HCT116 (cell line): ENCODE results near the gene ATP5PO. TPM values are rescaled to one million over a fixed set of nuclear protein-coding genes. Genes with fewer than 3 reads are reported as not detected.

Experiments
- ATAC-seq: fragments of 200-7000 bp; cut with Tn5 transposase; 2 replicates; pipeline ENCODE4 v1.9.1; 2020; ENCODE audit warnings: mild to moderate bottlenecking, moderate library complexity
- BruUV-seq: library from RNA; stranded (reverse); fragments of 400-500 nt; replicated peaks from 2 replicates; lab custom pipeline; 2021; lab: Mats Ljungman, UMichigan
- CTCF ChIA-PET: fragments of 300-600 bp; sonication (Branson Sonifier 250); formaldehyde crosslinking; loops from one replicate; lab custom pipeline; 2021; ENCODE audit warnings: antibody characterized with exemption; lab: Charles Lee
- POLR2A ChIA-PET: fragments of 300-600, 350-600 bp; sonication (Branson Sonifier 250); formaldehyde crosslinking; loops from one replicate; lab custom pipeline; 2021; ENCODE audit warnings: antibody characterized with exemption; lab: Charles Lee
- RAD21 ChIA-PET, 2 experiments: fragments of 300-600 bp; sonication (Branson Sonifier 250); formaldehyde crosslinking; loops; one replicate each; lab custom pipeline; 2023; ENCODE audit warnings: low total read pairs in 2 of 2; ENCODE audit not compliant: uncharacterized antibody in 2 of 2, unreplicated experiment in 2 of 2, low non-redundant PET in 1 of 2; lab: Charles Lee
- DNase-seq: peaks from one replicate; pipeline ENCODE4 v3.0.0-alpha.2; 2010; ENCODE audit warnings: low read depth, low spot score
- H2AFZ ChIP-seq: fragments of 200-600 bp; shearing (Covaris generic), sonication (generic); 2 replicates; pipeline ENCODE4 v1.6.1; 2017; ENCODE audit warnings: low read depth, mixed run types, mixed read lengths, antibody characterized with exemption, low read length; ENCODE audit not compliant: poor library complexity, severe bottlenecking
- H3K27ac ChIP-seq: 2 replicates; pipeline ENCODE4 v1.5.1; 2012; ENCODE audit warnings: low read depth, low read length
- H3K27me3 ChIP-seq: fragments of 200-600 bp; sonication (generic); 2 replicates; pipeline ENCODE4 v1.6.1; 2016; ENCODE audit warnings: mixed run types, low read length, mixed read lengths; ENCODE audit not compliant: insufficient read depth
- H3K36me3 ChIP-seq, 2 experiments: fragments of 200-500 bp in 1 of 2; fragments of 200-600 bp in 1 of 2; sonication (Bioruptor generic) in 1 of 2; sonication (generic) in 1 of 2; 2 replicates each; pipeline versions ENCODE4 v1.5.1 to v1.6.1; 2014 to 2016; ENCODE audit warnings: low read length in 2 of 2, inconsistent platforms in 1 of 2, mixed read lengths in 1 of 2, mixed run types in 1 of 2; ENCODE audit not compliant: insufficient read depth in 2 of 2, control insufficient read depth in 1 of 2
- H3K4me1 ChIP-seq, 2 experiments: fragments of 200-600 bp in 1 of 2; sonication (generic) in 1 of 2; 2 replicates each; pipeline versions ENCODE4 v1.5.1 to v1.6.1; 2012 to 2017; ENCODE audit warnings: low read length in 2 of 2, inconsistent platforms in 1 of 2, mild to moderate bottlenecking in 1 of 2, mixed read lengths in 1 of 2, mixed run types in 1 of 2, moderate library complexity in 1 of 2; ENCODE audit not compliant: insufficient read depth in 2 of 2, control insufficient read depth in 1 of 2
- H3K4me2 ChIP-seq: fragments of 200-600 bp; sonication (generic); 2 replicates; pipeline ENCODE4 v1.6.1; 2017; ENCODE audit warnings: mixed run types, low read length, mixed read lengths
- H3K4me3 ChIP-seq, 2 experiments: fragments of 200-600 bp in 1 of 2; sonication (generic) in 1 of 2; replicated peaks in 1 of 2; 2 replicates each; pipeline ENCODE4 v1.5.1; 2011 to 2016; ENCODE audit warnings: low read length in 2 of 2, control low read depth in 1 of 2, low read depth in 1 of 2, mild to moderate bottlenecking in 1 of 2, mixed read lengths in 1 of 2, mixed run types in 1 of 2
- H3K79me2 ChIP-seq: fragments of 200-600 bp; sonication (generic); 2 replicates; pipeline ENCODE4 v1.6.1; 2017; ENCODE audit warnings: mild to moderate bottlenecking, mixed run types, low read length, moderate library complexity, mixed read lengths; ENCODE audit not compliant: insufficient read depth
- H3K9ac ChIP-seq: fragments of 200-600 bp; sonication (generic); 2 replicates; pipeline ENCODE4 v1.6.1; 2016; ENCODE audit warnings: low read length, mixed read lengths
- H3K9me2 ChIP-seq: fragments of 200-600 bp; sonication (generic), shearing (Covaris generic); 2 replicates; pipeline ENCODE4 v1.6.1; 2017; ENCODE audit warnings: mixed run types, mild to moderate bottlenecking, moderate library complexity; ENCODE audit not compliant: insufficient read depth
- H3K9me3 ChIP-seq, 2 experiments: fragments of 200-500 bp in 1 of 2; fragments of 200-600 bp in 1 of 2; sonication (Bioruptor generic) in 1 of 2; sonication (generic) in 1 of 2; 2 replicates each; pipeline ENCODE4 v1.6.1; 2014 to 2017; ENCODE audit warnings: low read length in 2 of 2, mixed read lengths in 2 of 2, inconsistent platforms in 1 of 2, low read depth in 1 of 2, mild to moderate bottlenecking in 1 of 2, mixed run types in 1 of 2, moderate library complexity in 1 of 2; ENCODE audit not compliant: control insufficient read depth in 1 of 2, insufficient read depth in 1 of 2
- H4K20me1 ChIP-seq: fragments of 200-600 bp; sonication (generic), shearing (Covaris generic); 2 replicates; pipeline ENCODE4 v1.6.1; 2017; ENCODE audit warnings: mixed run types, mild to moderate bottlenecking, moderate library complexity; ENCODE audit not compliant: insufficient read depth
- ATF3 ChIP-seq: IDR thresholded peaks from 2 replicates; pipeline ENCODE4 v1.6.1; 2012
- CBX3 ChIP-seq: IDR thresholded peaks from 2 replicates; pipeline ENCODE4 v1.6.1; 2012; ENCODE audit warnings: low read depth
- CEBPB ChIP-seq: IDR thresholded peaks from 2 replicates; pipeline ENCODE4 v1.6.1; 2012; ENCODE audit warnings: low read depth
- CTCF ChIP-seq, 3 experiments: fragments of 200-600 bp in 1 of 3; sonication (generic) in 1 of 3; IDR thresholded peaks in 2 of 3; conservative IDR thresholded peaks in 1 of 3; 2 replicates each; pipeline ENCODE4 v1.5.1; 2012 to 2017; ENCODE audit warnings: low read depth in 2 of 3, low read length in 2 of 3, antibody characterized with exemption in 1 of 3, borderline replicate concordance in 1 of 3, control low read depth in 1 of 3, mild to moderate bottlenecking in 1 of 3, mixed read lengths in 1 of 3, mixed run types in 1 of 3, moderate library complexity in 1 of 3; ENCODE audit not compliant: insufficient read depth in 1 of 3
- EGR1 ChIP-seq: IDR thresholded peaks from 2 replicates; pipeline ENCODE4 v1.6.1; 2012; ENCODE audit warnings: low read depth
- EZH2 ChIP-seq: fragments of 200-600 bp; sonication (generic); IDR thresholded peaks from 2 replicates; pipeline ENCODE4 v1.6.1; 2017; ENCODE audit warnings: antibody characterized with exemption, mixed run types
- EZH2phosphoT487 ChIP-seq: fragments of 200-600 bp; IDR thresholded peaks from 2 replicates; pipeline ENCODE4 v1.6.1; 2018; ENCODE audit warnings: antibody characterized with exemption, borderline replicate concordance
- FOSL1 ChIP-seq: IDR thresholded peaks from 2 replicates; pipeline ENCODE4 v1.6.1; 2012; ENCODE audit warnings: low read depth
- JUND ChIP-seq: IDR thresholded peaks from 2 replicates; pipeline ENCODE4 v1.6.1; 2012
- MAX ChIP-seq: IDR thresholded peaks from 2 replicates; pipeline ENCODE4 v1.6.1; 2012
- POLR2A ChIP-seq: IDR thresholded peaks from 2 replicates; pipeline ENCODE4 v1.7.0; 2011; ENCODE audit warnings: borderline replicate concordance; ENCODE audit not compliant: insufficient read depth, insufficient read length; ENCODE audit errors: extremely low read depth
- RAD21 ChIP-seq: IDR thresholded peaks from 2 replicates; pipeline ENCODE4 v1.6.1; 2012; ENCODE audit warnings: low read depth, mild to moderate bottlenecking
- REST ChIP-seq: IDR thresholded peaks from 2 replicates; pipeline ENCODE4 v1.6.1; 2012; ENCODE audit warnings: low read depth
- SP1 ChIP-seq: IDR thresholded peaks from 2 replicates; pipeline ENCODE4 v1.6.1; 2012; ENCODE audit warnings: low read depth
- SRF ChIP-seq: IDR thresholded peaks from 2 replicates; pipeline ENCODE4 v1.6.1; 2012; ENCODE audit warnings: low read depth
- YY1 ChIP-seq: IDR thresholded peaks from 2 replicates; pipeline ENCODE4 v1.6.1; 2011; ENCODE audit warnings: low read length, low read depth, moderate library complexity, mild to moderate bottlenecking; ENCODE audit not compliant: insufficient replicate concordance; ENCODE audit errors: extremely low read depth
- ZBTB33 ChIP-seq: IDR thresholded peaks from 2 replicates; pipeline ENCODE4 v1.6.1; 2011; ENCODE audit warnings: mild to moderate bottlenecking, low read length, moderate library complexity; ENCODE audit not compliant: insufficient replicate concordance; ENCODE audit errors: extremely low read depth
- ZFX ChIP-seq: fragments of 450-650 bp; IDR thresholded peaks from 2 replicates; pipeline ENCODE4 v1.6.1; 2017
- intact Hi-C: fragments of 100-400 bp; cut with micrococcal nuclease; formaldehyde crosslinking; loops from 2 replicates; pipeline ENCODE4 v1.10.0; 2022
- total RNA-seq: library from RNA; stranded (reverse); gene quantifications from one replicate; pipeline ENCODE4 v1.2.1, GENCODE V29; 2021; ENCODE audit not compliant: unreplicated experiment

ATP5PO gene
- total RNA-seq, 1 experiment from 2014 or later: 238 TPM

GRCh38 chr21:33883118-33883517, 32.5 kb downstream of the ATP5PO start:
- POLR2A ChIA-PET: no interaction called here

More at GRCh38 chr21:33883118-33883517, 32.5 kb downstream of the ATP5PO start:
- no peak overlapping the region for H3K27ac ChIP-seq
- no peak overlapping the region for H3K4me3 ChIP-seq
- H3K9ac ChIP-seq: no peak overlapping the region
- no TSS peak for BruUV-seq
- no peaks in the 10 kb centered on the region for H3K4me1 ChIP-seq
- intact Hi-C loops: no loop called here
- no peaks in the 10 kb centered on the region for H4K20me1 ChIP-seq
- H3K79me2 ChIP-seq: no peaks in the 10 kb centered on the region
- no peaks in the 10 kb centered on the region; the same call in 1 of the 2 replicates for H3K27me3 ChIP-seq
- no peaks in the 10 kb centered on the region for H3K9me2 ChIP-seq
- no peak for TF ChIP-seq FOSL1
- no peak for TF ChIP-seq RAD21
- no peak for TF ChIP-seq SRF
- no peak for TF ChIP-seq CEBPB
- no peak for TF ChIP-seq SP1
- TF ChIP-seq EZH2phosphoT487: no peak
- TF ChIP-seq YY1: no peak
- no peak for TF ChIP-seq ATF3
- TF ChIP-seq EZH2: no peak
- TF ChIP-seq MAX: no peak
- no peak for TF ChIP-seq JUND
- no peak for TF ChIP-seq POLR2A
- no peak for TF ChIP-seq ZBTB33
- TF ChIP-seq CBX3: no peak
- TF ChIP-seq EGR1: no peak
- TF ChIP-seq CTCF (IDR thresholded peaks at IDR 0.05 in 2 of 3, conservative IDR thresholded peaks at IDR 0.05 in 1 of 3; ENCODE audit: borderline replicate concordance in 1 of 3, insufficient read depth in 1 of 3, low read depth in 2 of 3, low read length in 2 of 3): no peak
- no peak for TF ChIP-seq REST
- no peak for TF ChIP-seq ZFX
- TF ChIP-seq, all 23 proteins: peak for 0
- RAD21 ChIA-PET: no interaction called here
- no peak overlapping the region for H3K4me2 ChIP-seq
- H3K36me3 ChIP-seq: no peaks in the 10 kb centered on the region
- DNase-seq (no peak), ATAC-seq (no peak)
- no peaks in the 10 kb centered on the region for H3K9me3 ChIP-seq
- H2AFZ ChIP-seq: no peak overlapping the region
- CTCF ChIA-PET: no interaction called here
